ENCODE measurements around the gene IKZF4. TPM values are rescaled to one million over a fixed set of nuclear protein-coding genes. Genes with fewer than 3 reads are reported as not detected.
A peak's percentile ranks its signal among the peaks of the same experiment; 100 is the strongest.

The IKZF4 gene
- total and polyA plus RNA-seq, 2 experiments from 2014 or later: 4.6 to 9.0 TPM

- TF ChIP-seq CTCF (conservative IDR thresholded peaks at IDR 0.05; ENCODE audit: low read depth in 2 of 2) (no peak), STAT1 (IDR thresholded peaks at IDR 0.05; ENCODE audit: unreplicated experiment) (no peak), POLR2AphosphoS5 (IDR thresholded peaks at IDR 0.05; ENCODE audit: low read depth) (no peak), EZH2 (IDR thresholded peaks at IDR 0.05; ENCODE audit: low read depth, unreplicated experiment) (no peak)
Measured at GRCh38 chr12:56082967-56083366, 62.1 kb downstream of the IKZF4 start (continued).

DNA sequence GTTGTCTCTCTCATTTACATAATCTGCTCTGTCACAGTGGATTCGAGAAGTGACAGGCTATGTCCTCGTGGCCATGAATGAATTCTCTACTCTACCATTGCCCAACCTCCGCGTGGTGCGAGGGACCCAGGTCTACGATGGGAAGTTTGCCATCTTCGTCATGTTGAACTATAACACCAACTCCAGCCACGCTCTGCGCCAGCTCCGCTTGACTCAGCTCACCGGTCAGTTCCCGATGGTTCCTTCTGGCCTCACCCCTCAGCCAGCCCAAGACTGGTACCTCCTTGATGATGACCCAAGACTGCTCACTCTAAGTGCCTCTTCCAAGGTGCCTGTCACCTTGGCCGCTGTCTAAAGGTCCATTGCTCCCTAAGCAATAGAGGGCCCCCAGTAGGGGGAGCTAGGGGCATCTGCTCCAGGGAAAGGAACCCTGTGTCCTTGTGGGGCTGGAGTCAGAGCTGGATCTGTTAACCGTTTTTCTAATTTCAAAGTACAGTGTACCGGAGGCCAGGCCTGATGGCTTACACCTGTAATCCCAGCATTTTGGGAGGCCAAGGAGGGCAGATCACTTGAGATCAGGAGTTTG, 64.2 kb downstream of the IKZF4 start:
- ATAC-seq: peak; percentile 42
- Mint-ChIP-seq H3K36me3 (ENCODE audit: low read depth) (peaks cover 64% of the 10 kb centered on the region), H3K4me3 (no peak overlapping the region; the same call in 2 of the 3 replicates), H3K9me3 (no peaks in the 10 kb centered on the region), H3K27me3 (ENCODE audit: insufficient read depth, low read depth, poor library complexity) (peaks cover 6% of the 10 kb centered on the region), H3K27ac (0 out of 2 replicates have a peak overlapping the region, but pooled peaks have one; percentile 66), H3K4me1 (peaks cover 32% of the 10 kb centered on the region)
- Histone ChIP-seq H3K4me1 (ENCODE audit: insufficient read depth) (peaks cover 22% of the 10 kb centered on the region), H3K79me2 (replicated peaks; ENCODE audit: insufficient read depth) (peaks cover 30% of the 10 kb centered on the region), H3F3A (replicated peaks; ENCODE audit: low read depth) (peaks cover 20% of the 10 kb centered on the region; the same call in 1 of the 2 replicates), H3K27me3 (ENCODE audit: insufficient read depth) (no peaks in the 10 kb centered on the region), H4K20me1 (replicated peaks; ENCODE audit: insufficient read depth) (peaks cover 21% of the 10 kb centered on the region), H3K27ac (ENCODE audit: low read depth) (no peak overlapping the region), H3K4me3 (no peak overlapping the region), H2AFZ (no peak overlapping the region), H3K36me3 (ENCODE audit: insufficient read depth) (peaks cover 24% of the 10 kb centered on the region; the same call in 1 of the 2 replicates), H3K4me2 (no peak overlapping the region), H3K9me2 (ENCODE audit: insufficient read depth) (no peaks in the 10 kb centered on the region)
- DNase-seq (ENCODE audit: low spot score): peak; percentile 81
- TF ChIP-seq, protein P1, sequence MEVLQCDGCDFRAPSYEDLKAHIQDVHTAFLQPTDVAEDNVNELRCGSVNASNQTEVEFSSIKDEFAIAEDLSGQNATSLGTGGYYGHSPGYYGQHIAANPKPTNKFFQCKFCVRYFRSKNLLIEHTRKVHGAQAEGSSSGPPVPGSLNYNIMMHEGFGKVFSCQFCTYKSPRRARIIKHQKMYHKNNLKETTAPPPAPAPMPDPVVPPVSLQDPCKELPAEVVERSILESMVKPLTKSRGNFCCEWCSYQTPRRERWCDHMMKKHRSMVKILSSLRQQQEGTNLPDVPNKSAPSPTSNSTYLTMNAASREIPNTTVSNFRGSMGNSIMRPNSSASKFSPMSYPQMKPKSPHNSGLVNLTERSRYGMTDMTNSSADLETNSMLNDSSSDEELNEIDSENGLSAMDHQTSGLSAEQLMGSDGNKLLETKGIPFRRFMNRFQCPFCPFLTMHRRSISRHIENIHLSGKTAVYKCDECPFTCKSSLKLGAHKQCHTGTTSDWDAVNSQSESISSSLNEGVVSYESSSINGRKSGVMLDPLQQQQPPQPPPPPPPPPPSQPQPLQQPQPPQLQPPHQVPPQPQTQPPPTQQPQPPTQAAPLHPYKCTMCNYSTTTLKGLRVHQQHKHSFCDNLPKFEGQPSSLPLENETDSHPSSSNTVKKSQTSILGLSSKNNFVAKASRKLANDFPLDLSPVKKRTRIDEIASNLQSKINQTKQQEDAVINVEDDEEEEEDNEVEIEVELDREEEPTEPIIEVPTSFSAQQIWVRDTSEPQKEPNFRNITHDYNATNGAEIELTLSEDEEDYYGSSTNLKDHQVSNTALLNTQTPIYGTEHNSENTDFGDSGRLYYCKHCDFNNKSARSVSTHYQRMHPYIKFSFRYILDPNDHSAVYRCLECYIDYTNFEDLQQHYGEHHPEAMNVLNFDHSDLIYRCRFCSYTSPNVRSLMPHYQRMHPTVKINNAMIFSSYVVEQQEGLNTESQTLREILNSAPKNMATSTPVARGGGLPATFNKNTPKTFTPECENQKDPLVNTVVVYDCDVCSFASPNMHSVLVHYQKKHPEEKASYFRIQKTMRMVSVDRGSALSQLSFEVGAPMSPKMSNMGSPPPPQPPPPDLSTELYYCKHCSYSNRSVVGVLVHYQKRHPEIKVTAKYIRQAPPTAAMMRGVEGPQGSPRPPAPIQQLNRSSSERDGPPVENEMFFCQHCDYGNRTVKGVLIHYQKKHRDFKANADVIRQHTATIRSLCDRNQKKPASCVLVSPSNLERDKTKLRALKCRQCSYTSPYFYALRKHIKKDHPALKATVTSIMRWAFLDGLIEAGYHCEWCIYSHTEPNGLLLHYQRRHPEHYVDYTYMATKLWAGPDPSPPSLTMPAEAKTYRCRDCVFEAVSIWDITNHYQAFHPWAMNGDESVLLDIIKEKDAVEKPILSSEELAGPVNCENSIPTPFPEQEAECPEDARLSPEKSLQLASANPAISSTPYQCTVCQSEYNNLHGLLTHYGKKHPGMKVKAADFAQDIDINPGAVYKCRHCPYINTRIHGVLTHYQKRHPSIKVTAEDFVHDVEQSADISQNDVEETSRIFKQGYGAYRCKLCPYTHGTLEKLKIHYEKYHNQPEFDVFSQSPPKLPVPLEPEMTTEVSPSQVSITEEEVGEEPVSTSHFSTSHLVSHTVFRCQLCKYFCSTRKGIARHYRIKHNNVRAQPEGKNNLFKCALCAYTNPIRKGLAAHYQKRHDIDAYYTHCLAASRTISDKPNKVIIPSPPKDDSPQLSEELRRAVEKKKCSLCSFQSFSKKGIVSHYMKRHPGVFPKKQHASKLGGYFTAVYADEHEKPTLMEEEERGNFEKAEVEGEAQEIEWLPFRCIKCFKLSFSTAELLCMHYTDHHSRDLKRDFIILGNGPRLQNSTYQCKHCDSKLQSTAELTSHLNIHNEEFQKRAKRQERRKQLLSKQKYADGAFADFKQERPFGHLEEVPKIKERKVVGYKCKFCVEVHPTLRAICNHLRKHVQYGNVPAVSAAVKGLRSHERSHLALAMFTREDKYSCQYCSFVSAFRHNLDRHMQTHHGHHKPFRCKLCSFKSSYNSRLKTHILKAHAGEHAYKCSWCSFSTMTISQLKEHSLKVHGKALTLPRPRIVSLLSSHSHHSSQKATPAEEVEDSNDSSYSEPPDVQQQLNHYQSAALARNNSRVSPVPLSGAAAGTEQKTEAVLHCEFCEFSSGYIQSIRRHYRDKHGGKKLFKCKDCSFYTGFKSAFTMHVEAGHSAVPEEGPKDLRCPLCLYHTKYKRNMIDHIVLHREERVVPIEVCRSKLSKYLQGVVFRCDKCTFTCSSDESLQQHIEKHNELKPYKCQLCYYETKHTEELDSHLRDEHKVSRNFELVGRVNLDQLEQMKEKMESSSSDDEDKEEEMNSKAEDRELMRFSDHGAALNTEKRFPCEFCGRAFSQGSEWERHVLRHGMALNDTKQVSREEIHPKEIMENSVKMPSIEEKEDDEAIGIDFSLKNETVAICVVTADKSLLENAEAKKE (CRISPR knock-in tag; IDR thresholded peaks at IDR 0.05): no peak
- TF ChIP-seq EZH2 (IDR thresholded peaks at IDR 0.05; ENCODE audit: low read depth, unreplicated experiment) (no peak), STAT1 (IDR thresholded peaks at IDR 0.05; ENCODE audit: unreplicated experiment) (no peak), ZNF114 (CRISPR knock-in tag; IDR thresholded peaks at IDR 0.05) (no peak), CTCF (conservative IDR thresholded peaks at IDR 0.05; ENCODE audit: low read depth in 2 of 2) (peak; percentile 73)
- TF ChIP-seq, protein P2, sequence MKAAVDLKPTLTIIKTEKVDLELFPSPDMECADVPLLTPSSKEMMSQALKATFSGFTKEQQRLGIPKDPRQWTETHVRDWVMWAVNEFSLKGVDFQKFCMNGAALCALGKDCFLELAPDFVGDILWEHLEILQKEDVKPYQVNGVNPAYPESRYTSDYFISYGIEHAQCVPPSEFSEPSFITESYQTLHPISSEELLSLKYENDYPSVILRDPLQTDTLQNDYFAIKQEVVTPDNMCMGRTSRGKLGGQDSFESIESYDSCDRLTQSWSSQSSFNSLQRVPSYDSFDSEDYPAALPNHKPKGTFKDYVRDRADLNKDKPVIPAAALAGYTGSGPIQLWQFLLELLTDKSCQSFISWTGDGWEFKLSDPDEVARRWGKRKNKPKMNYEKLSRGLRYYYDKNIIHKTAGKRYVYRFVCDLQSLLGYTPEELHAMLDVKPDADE (IDR thresholded peaks at IDR 0.05): no peak
